Liver (tissue), 9 donors: Measurements from ENCODE around the gene FAM78B. TPM values are rescaled to one million over a fixed set of nuclear protein-coding genes. Genes with fewer than 3 reads are reported as not detected.

Experiments
- DNase-seq: peaks from one replicate; pipeline ENCODE4 v3.0.0-alpha.2; 2017; ENCODE audit warnings: low spot score
- H3K27ac ChIP-seq, 2 donors: one replicate each; pipeline ENCODE4 v1.7.0; 2013; ENCODE audit warnings: inconsistent platforms in 2 of 2, low read length in 2 of 2, control low read depth in 1 of 2, low read depth in 1 of 2, mild to moderate bottlenecking in 1 of 2
- H3K27me3 ChIP-seq, 4 donors: one replicate each; pipeline versions ENCODE4 v1.6.1 to v1.7.0; 2013; ENCODE audit warnings: low read length in 3 of 4, inconsistent platforms in 1 of 4, mild to moderate bottlenecking in 1 of 4, moderate library complexity in 1 of 4; ENCODE audit not compliant: control insufficient read depth in 4 of 4, insufficient read depth in 4 of 4
- H3K36me3 ChIP-seq, 4 donors: one replicate each; pipeline versions ENCODE4 v1.6.1 to v1.7.0; 2013; ENCODE audit warnings: low read length in 3 of 4, mild to moderate bottlenecking in 3 of 4, low read depth in 1 of 4, moderate library complexity in 1 of 4; ENCODE audit not compliant: control insufficient read depth in 4 of 4, insufficient read depth in 3 of 4
- H3K4me1 ChIP-seq, 4 donors: one replicate each; pipeline versions ENCODE4 v1.6.1 to v1.7.0; 2013; ENCODE audit warnings: low read length in 3 of 4, mild to moderate bottlenecking in 3 of 4, moderate library complexity in 1 of 4; ENCODE audit not compliant: control insufficient read depth in 4 of 4, insufficient read depth in 4 of 4
- H3K4me3 ChIP-seq, 3 donors: one replicate each; pipeline versions ENCODE4 v1.6.1 to v1.7.0; 2013; ENCODE audit warnings: low read length in 3 of 3, control low read depth in 1 of 3, low read depth in 1 of 3, mild to moderate bottlenecking in 1 of 3
- H3K9ac ChIP-seq, 2 donors: one replicate each; pipeline ENCODE4 v1.7.0; 2013; ENCODE audit warnings: low read length in 2 of 2, mild to moderate bottlenecking in 2 of 2, moderate library complexity in 2 of 2, control low read depth in 1 of 2, low read depth in 1 of 2
- H3K9me3 ChIP-seq, 4 donors: one replicate each; pipeline versions ENCODE4 v1.6.1 to v1.7.0; 2013; ENCODE audit warnings: low read length in 3 of 4; ENCODE audit not compliant: control insufficient read depth in 4 of 4
- CTCF ChIP-seq: fragments of 150-350 bp; IDR thresholded peaks from 2 replicates; pipeline ENCODE4 v1.5.1; 2017; ENCODE audit warnings: improper control_type of control experiment, low read depth, low read length; ENCODE audit not compliant: missing input control
- FOXA1 ChIP-seq: IDR thresholded peaks from 2 replicates; pipeline ENCODE4 v1.6.1; 2016; ENCODE audit warnings: antibody characterized with exemption
- FOXA2 ChIP-seq: IDR thresholded peaks from 2 replicates; pipeline ENCODE4 v1.6.1; 2016; ENCODE audit warnings: antibody characterized with exemption
- GABPA ChIP-seq, 2 donors: IDR thresholded peaks in 1 of 2; conservative IDR thresholded peaks in 1 of 2; 2 replicates each; pipeline ENCODE4 v1.6.1; 2016; ENCODE audit warnings: antibody characterized with exemption in 2 of 2, mild to moderate bottlenecking in 1 of 2, moderate library complexity in 1 of 2
- HNF4A ChIP-seq, 2 donors: conservative IDR thresholded peaks; 2 replicates each; pipeline ENCODE4 v1.6.1; 2016; ENCODE audit warnings: antibody characterized with exemption in 2 of 2, mild to moderate bottlenecking in 2 of 2
- MAX ChIP-seq: IDR thresholded peaks from 2 replicates; pipeline ENCODE4 v1.6.1; 2016; ENCODE audit warnings: antibody characterized with exemption
- REST ChIP-seq: IDR thresholded peaks from 2 replicates; pipeline ENCODE4 v1.6.1; 2016; ENCODE audit warnings: antibody characterized with exemption, mild to moderate bottlenecking
- RXRA ChIP-seq, 2 donors: IDR thresholded peaks; 2 replicates each; pipeline ENCODE4 v1.6.1; 2017 to 2018; ENCODE audit warnings: antibody characterized with exemption in 2 of 2, mild to moderate bottlenecking in 1 of 2
- SP1 ChIP-seq: IDR thresholded peaks from 2 replicates; pipeline ENCODE4 v1.6.1; 2018; ENCODE audit warnings: antibody characterized with exemption, mild to moderate bottlenecking
- TAF1 ChIP-seq: conservative IDR thresholded peaks from 2 replicates; pipeline ENCODE4 v1.6.1; 2016; ENCODE audit warnings: antibody characterized with exemption, mild to moderate bottlenecking
- YY1 ChIP-seq: IDR thresholded peaks from 2 replicates; pipeline ENCODE4 v1.6.1; 2016; ENCODE audit warnings: antibody characterized with exemption, mild to moderate bottlenecking
- ZBTB33 ChIP-seq: IDR thresholded peaks from 2 replicates; pipeline ENCODE4 v1.6.1; 2016; ENCODE audit warnings: antibody characterized with exemption
- WGBS: extraction: QIAGEN DNeasy Blood & Tissue Kit; methylation state at CpG from one replicate; pipeline ENCODE4 v1.1.7; 2013; 5-methylcytosine and 5-hydroxymethylcytosine counted together
- polyA plus RNA-seq, 2 donors: library from polyadenylated mRNA; stranded (reverse) in 1 of 2; unstranded in 1 of 2; fragments of 200-250 nt in 1 of 2; fragments of >200 nt in 1 of 2; fragmentation: Nextera tagmentation in 1 of 2; extraction: Ambion mirVana in 1 of 2; gene quantifications; one replicate each; pipeline versions ENCODE4 v1.2.1 to v1.2.3, GENCODE V29; 2013 to 2015
- total RNA-seq, 2 donors: library from RNA; depleted of rRNA; stranded (reverse); fragments of >200 nt; gene quantifications; one replicate each; pipeline ENCODE4 v1.2.3, GENCODE V29; 2014
- donor health status: healthy.
- donor health status: healthy.
- donor health status: healthy.
- donor health status: healthy.
- donor health status: healthy.

FAM78B gene
- total and polyA plus RNA-seq, 4 donors, result 0.14 to 0.92 (median 0.49) TPM

- TF ChIP-seq CTCF (no peak), GABPA (IDR thresholded peaks at IDR 0.05 in 1 of 2, conservative IDR thresholded peaks at IDR 0.05 in 1 of 2) (no peak)
These were observed 86.4 kb downstream of the FAM78B start (continued) for GRCh38 chr1:166080277-166080966.

GRCh38 chr1:166079276-166079675, 87.5 kb downstream of the FAM78B start:
- Histone ChIP-seq H3K27ac (no peak overlapping the region), H3K9ac (no peak overlapping the region), H3K9me3 (no peaks in the 10 kb centered on the region), H3K36me3 (no peaks in the 10 kb centered on the region), H3K4me1 (no peaks in the 10 kb centered on the region), H3K27me3 (no peaks in the 10 kb centered on the region), H3K4me3 (no peak overlapping the region)
- DNase-seq, result no peak
- no peak for TF ChIP-seq FOXA2
- TF ChIP-seq REST, result no peak
- no peak for TF ChIP-seq GABPA (IDR thresholded peaks at IDR 0.05 in 1 of 2, conservative IDR thresholded peaks at IDR 0.05 in 1 of 2)
- no peak for TF ChIP-seq YY1
- TF ChIP-seq ZBTB33, result no peak
- TF ChIP-seq FOXA1, result no peak
- TF ChIP-seq TAF1, result no peak
- no peak for TF ChIP-seq RXRA (IDR thresholded peaks at IDR 0.05)
- no peak for TF ChIP-seq MAX
- no peak for TF ChIP-seq SP1
- no peak for TF ChIP-seq HNF4A (conservative IDR thresholded peaks at IDR 0.05)
- no peak for TF ChIP-seq CTCF
- WGBS, result 83% methylated on average over 2 of the region's 2 CpGs
